Neural cell (in vitro differentiated cells): Measurements from ENCODE around the gene NR5A1. TPM values are rescaled to one million over a fixed set of nuclear protein-coding genes. Genes with fewer than 3 reads are reported as not detected.

Experiments used
- H2AFZ ChIP-seq: fragments of 200-600, 300-800 bp; sonication (generic), shearing (Covaris generic); 2 replicates; pipeline ENCODE4 v1.6.0; 2014; ENCODE audit warnings: low read depth, mild to moderate bottlenecking, antibody characterized with exemption, low read length, moderate library complexity
- H3F3A ChIP-seq: fragments of 200-600 bp; shearing (Covaris generic); 2 replicates; pipeline ENCODE4 v1.6.1; 2016; ENCODE audit warnings: mild to moderate bottlenecking, moderate library complexity, mixed read lengths, antibody characterized with exemption, low read length; ENCODE audit not compliant: insufficient read depth, poor library complexity, severe bottlenecking
- H3K27ac ChIP-seq: fragments of 200-600, 300-800 bp; sonication (generic), shearing (Covaris generic); 2 replicates; pipeline ENCODE4 v1.5.1; 2014; ENCODE audit warnings: mild to moderate bottlenecking, low read length, moderate library complexity
- H3K27me3 ChIP-seq: fragments of 300-800, 200-600 bp; sonication (generic), shearing (Covaris generic); 2 replicates; pipeline ENCODE4 v1.6.0; 2014; ENCODE audit warnings: mild to moderate bottlenecking, low read depth, low read length, moderate library complexity; ENCODE audit not compliant: insufficient read depth
- H3K36me3 ChIP-seq: fragments of 300-800, 200-600 bp; sonication (generic), shearing (Covaris generic); 2 replicates; pipeline ENCODE4 v1.5.1; 2014; ENCODE audit warnings: mild to moderate bottlenecking, antibody characterized with exemption, low read length, moderate library complexity; ENCODE audit not compliant: insufficient read depth
- H3K4me2 ChIP-seq: fragments of 300-800, 200-600 bp; sonication (generic), shearing (Covaris generic); 2 replicates; pipeline ENCODE4 v1.6.0; 2014; ENCODE audit warnings: mild to moderate bottlenecking, low read length
- H3K4me3 ChIP-seq: fragments of 300-800, 200-600 bp; sonication (generic), shearing (Covaris generic); 2 replicates; pipeline ENCODE4 v1.5.1; 2014; ENCODE audit warnings: mild to moderate bottlenecking, low read length, moderate library complexity
- H3K79me2 ChIP-seq: fragments of 200-600 bp; shearing (Covaris generic); replicated peaks from 2 replicates; pipeline ENCODE4 v1.6.0; 2014; ENCODE audit warnings: mild to moderate bottlenecking, low read length, moderate library complexity; ENCODE audit not compliant: insufficient read depth
- H3K9ac ChIP-seq: fragments of 300-800, 200-600 bp; sonication (generic), shearing (Covaris generic); 2 replicates; pipeline ENCODE4 v1.6.1; 2016; ENCODE audit warnings: mild to moderate bottlenecking, low read length, mixed read lengths
- H3K9me2 ChIP-seq: fragments of 200-600 bp; shearing (Covaris generic); 2 replicates; pipeline ENCODE4 v1.6.1; 2016; ENCODE audit warnings: mild to moderate bottlenecking, low read length, mixed read lengths; ENCODE audit not compliant: insufficient read depth
- H3K9me3 ChIP-seq: fragments of 200-600, 300-800 bp; sonication (generic), shearing (Covaris generic); 2 replicates; pipeline ENCODE4 v1.6.1; 2016; ENCODE audit warnings: mild to moderate bottlenecking, mixed run types, low read length, moderate library complexity, mixed read lengths
- H4K20me1 ChIP-seq: fragments of 200-600 bp; shearing (Covaris generic); 2 replicates; pipeline ENCODE4 v1.6.1; 2016; ENCODE audit warnings: mild to moderate bottlenecking, mixed run types; ENCODE audit not compliant: insufficient read depth
- EP300 ChIP-seq: fragments of 450-650 bp; conservative IDR thresholded peaks from 2 replicates; pipeline ENCODE4 v1.6.1; 2014; ENCODE audit warnings: antibody characterized with exemption, mild to moderate bottlenecking, moderate library complexity; ENCODE audit not compliant: poor library complexity, severe bottlenecking
- EZH2 ChIP-seq: fragments of 200-600, 300-800 bp; shearing (Covaris generic), sonication (generic); IDR thresholded peaks from 2 replicates; pipeline ENCODE4 v1.6.1; 2014; ENCODE audit warnings: antibody characterized with exemption, low read length, borderline replicate concordance, mild to moderate bottlenecking; ENCODE audit not compliant: insufficient read depth, poor library complexity, severe bottlenecking
- MXI1 ChIP-seq: fragments of 450-650 bp; conservative IDR thresholded peaks from 2 replicates; pipeline ENCODE4 v1.6.1; 2014; ENCODE audit warnings: antibody characterized with exemption, mild to moderate bottlenecking; ENCODE audit not compliant: poor library complexity, severe bottlenecking
- POLR2AphosphoS5 ChIP-seq: IDR thresholded peaks from 2 replicates; pipeline ENCODE4 v1.6.1; 2012
- RAD21 ChIP-seq: fragments of 450-650 bp; conservative IDR thresholded peaks from 2 replicates; pipeline ENCODE4 v1.6.1; 2014; ENCODE audit warnings: antibody characterized with exemption, mild to moderate bottlenecking, moderate library complexity
- SMC3 ChIP-seq: fragments of 450-650 bp; conservative IDR thresholded peaks from 2 replicates; pipeline ENCODE4 v1.6.1; 2014; ENCODE audit warnings: antibody characterized with exemption, mild to moderate bottlenecking, moderate library complexity; ENCODE audit not compliant: poor library complexity
- TAF1 ChIP-seq: IDR thresholded peaks from 2 replicates; pipeline ENCODE4 v1.6.1; 2012; ENCODE audit warnings: low read depth
- polyA plus RNA-seq: library from polyadenylated mRNA; depleted of rRNA; stranded (reverse); fragments of >200 nt; gene quantifications from 2 replicates; pipeline ENCODE4 v1.2.3, GENCODE V29; 2014
- TF ChIP-seq, protein P1 (sequence below): IDR thresholded peaks from 2 replicates; pipeline ENCODE4 v1.6.1; 2012; ENCODE audit warnings: borderline replicate concordance
- TF ChIP-seq, protein P2 (sequence below): fragments of 450-650 bp; IDR thresholded peaks from 2 replicates; pipeline ENCODE4 v1.5.1; 2014; ENCODE audit warnings: antibody characterized with exemption, mild to moderate bottlenecking, moderate library complexity; ENCODE audit not compliant: poor library complexity, severe bottlenecking

Gene NR5A1
- polyA plus RNA-seq, 1 donor from 2014 or later, result 0.09 TPM

DNA sequence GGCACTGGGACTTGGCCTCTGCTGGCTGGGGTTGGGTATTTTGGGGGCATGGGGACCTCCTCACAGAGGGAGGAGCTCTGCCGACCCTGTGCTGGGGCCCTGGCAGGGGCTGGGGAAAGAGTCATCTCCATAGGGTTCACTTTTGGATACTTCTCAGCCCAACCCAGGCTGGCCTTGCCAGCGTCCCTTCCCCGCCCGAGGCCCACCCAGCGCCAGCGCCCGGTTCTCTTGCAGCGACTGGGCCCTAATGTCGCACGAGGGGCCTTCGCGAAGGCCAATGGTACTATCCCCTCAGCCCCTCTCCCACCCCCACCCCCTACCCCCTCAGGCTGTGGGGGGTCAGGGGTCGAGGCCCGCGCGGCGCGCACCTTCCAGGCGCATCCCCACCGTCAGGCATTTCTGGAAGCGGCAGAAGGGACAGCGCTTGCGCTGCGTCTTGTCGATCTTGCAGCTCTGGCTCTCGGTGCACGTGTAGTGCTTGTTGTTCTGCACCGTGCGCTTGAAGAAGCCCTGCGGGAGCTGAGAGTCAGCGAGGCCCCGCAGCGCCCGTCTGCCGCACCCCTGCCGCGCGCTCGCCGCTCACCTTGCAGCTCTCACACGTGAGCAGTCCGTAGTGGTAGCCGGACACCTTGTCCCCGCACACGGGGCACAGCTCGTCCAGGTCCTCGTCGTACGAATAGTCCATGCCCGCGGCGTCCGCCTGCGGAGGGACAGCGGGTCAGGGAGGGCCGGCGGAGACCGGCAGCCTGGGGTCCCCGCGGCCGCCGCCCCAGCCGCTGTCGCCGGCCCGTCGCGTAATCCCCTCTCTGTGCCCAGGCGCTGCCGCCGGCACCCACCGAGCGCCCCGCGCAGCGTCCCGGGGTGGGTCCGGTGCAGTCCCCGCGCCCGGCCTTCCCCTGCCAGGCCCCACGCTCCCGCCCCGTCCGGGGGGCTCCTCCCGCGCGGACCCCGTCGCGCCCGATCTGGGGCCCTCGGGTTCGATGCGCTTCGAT, 4.2 kb downstream of the NR5A1 start:
- Histone ChIP-seq H3K79me2 (no peaks in the 10 kb centered on the region), H3K9me2 (no peaks in the 10 kb centered on the region), H3K4me3 (peak overlapping the region; percentile 40), H3K27me3 (peaks cover 61% of the 10 kb centered on the region), H3K9ac (no peak overlapping the region), H2AFZ (no peak overlapping the region), H3K9me3 (no peaks in the 10 kb centered on the region), H4K20me1 (no peaks in the 10 kb centered on the region), H3K36me3 (no peaks in the 10 kb centered on the region), H3K27ac (no peak overlapping the region), H3F3A (no peaks in the 10 kb centered on the region), H3K4me2 (no peak overlapping the region)
- TF ChIP-seq, protein P1, sequence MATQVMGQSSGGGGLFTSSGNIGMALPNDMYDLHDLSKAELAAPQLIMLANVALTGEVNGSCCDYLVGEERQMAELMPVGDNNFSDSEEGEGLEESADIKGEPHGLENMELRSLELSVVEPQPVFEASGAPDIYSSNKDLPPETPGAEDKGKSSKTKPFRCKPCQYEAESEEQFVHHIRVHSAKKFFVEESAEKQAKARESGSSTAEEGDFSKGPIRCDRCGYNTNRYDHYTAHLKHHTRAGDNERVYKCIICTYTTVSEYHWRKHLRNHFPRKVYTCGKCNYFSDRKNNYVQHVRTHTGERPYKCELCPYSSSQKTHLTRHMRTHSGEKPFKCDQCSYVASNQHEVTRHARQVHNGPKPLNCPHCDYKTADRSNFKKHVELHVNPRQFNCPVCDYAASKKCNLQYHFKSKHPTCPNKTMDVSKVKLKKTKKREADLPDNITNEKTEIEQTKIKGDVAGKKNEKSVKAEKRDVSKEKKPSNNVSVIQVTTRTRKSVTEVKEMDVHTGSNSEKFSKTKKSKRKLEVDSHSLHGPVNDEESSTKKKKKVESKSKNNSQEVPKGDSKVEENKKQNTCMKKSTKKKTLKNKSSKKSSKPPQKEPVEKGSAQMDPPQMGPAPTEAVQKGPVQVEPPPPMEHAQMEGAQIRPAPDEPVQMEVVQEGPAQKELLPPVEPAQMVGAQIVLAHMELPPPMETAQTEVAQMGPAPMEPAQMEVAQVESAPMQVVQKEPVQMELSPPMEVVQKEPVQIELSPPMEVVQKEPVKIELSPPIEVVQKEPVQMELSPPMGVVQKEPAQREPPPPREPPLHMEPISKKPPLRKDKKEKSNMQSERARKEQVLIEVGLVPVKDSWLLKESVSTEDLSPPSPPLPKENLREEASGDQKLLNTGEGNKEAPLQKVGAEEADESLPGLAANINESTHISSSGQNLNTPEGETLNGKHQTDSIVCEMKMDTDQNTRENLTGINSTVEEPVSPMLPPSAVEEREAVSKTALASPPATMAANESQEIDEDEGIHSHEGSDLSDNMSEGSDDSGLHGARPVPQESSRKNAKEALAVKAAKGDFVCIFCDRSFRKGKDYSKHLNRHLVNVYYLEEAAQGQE, result no peak
- TF ChIP-seq MXI1 (no peak), TAF1 (no peak), RAD21 (no peak), EZH2 (no peak), SMC3 (no peak), EP300 (no peak), POLR2AphosphoS5 (no peak)
- TF ChIP-seq, protein P2, sequence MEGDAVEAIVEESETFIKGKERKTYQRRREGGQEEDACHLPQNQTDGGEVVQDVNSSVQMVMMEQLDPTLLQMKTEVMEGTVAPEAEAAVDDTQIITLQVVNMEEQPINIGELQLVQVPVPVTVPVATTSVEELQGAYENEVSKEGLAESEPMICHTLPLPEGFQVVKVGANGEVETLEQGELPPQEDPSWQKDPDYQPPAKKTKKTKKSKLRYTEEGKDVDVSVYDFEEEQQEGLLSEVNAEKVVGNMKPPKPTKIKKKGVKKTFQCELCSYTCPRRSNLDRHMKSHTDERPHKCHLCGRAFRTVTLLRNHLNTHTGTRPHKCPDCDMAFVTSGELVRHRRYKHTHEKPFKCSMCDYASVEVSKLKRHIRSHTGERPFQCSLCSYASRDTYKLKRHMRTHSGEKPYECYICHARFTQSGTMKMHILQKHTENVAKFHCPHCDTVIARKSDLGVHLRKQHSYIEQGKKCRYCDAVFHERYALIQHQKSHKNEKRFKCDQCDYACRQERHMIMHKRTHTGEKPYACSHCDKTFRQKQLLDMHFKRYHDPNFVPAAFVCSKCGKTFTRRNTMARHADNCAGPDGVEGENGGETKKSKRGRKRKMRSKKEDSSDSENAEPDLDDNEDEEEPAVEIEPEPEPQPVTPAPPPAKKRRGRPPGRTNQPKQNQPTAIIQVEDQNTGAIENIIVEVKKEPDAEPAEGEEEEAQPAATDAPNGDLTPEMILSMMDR, result no peak

DNA sequence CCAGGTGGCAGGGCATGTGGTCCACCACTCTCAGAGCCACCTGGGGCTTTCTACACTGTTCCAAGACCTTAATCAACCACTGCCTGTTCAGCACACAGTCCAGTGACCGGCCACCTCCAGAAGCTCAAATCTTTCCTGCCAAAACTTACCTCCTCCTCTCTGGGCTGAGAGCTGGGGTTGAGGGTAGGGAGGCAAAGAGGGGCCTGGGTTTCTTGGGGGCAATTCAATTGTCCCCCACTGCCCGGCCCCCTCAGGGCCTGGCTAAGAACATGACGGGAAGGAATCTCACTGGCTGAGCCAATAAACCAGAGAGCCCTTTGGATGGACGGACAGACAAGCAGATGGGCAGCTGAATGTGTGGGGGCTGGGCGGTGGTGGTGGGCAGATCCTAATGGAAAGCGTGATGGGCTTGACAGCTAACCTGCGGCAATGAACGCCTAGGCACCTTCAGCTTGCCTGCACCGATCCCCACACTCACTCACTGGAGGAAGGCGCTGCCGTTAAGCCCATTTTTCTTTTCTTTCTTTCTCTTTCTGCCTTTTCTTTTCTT, 5.4 kb downstream of the NR5A1 start:
- no peak overlapping the region for H2AFZ ChIP-seq
- no peak overlapping the region for H3K9ac ChIP-seq
- no peaks in the 10 kb centered on the region for H3K9me2 ChIP-seq
- H3K27ac ChIP-seq, result no peak overlapping the region
- no peaks in the 10 kb centered on the region for H4K20me1 ChIP-seq
- H3K9me3 ChIP-seq, result no peaks in the 10 kb centered on the region
- no peak overlapping the region for H3K4me2 ChIP-seq
- TF ChIP-seq SMC3 (no peak), RAD21 (no peak), POLR2AphosphoS5 (no peak), MXI1 (no peak), EP300 (no peak), EZH2 (no peak)
- TF ChIP-seq, protein P1, result no peak
- TF ChIP-seq, protein P2, result no peak
- H3K27me3 ChIP-seq, result peaks cover 59% of the 10 kb centered on the region
- H3F3A ChIP-seq, result no peaks in the 10 kb centered on the region
- H3K79me2 ChIP-seq, result no peaks in the 10 kb centered on the region
- no peak overlapping the region for H3K4me3 ChIP-seq
- no peaks in the 10 kb centered on the region for H3K36me3 ChIP-seq
